ENCODE results near the gene PHAX. TPM values are rescaled to one million over a fixed set of nuclear protein-coding genes. Genes with fewer than 3 reads are reported as not detected.
"Not testable (repeated sequence)": the region's sequence is repeated elsewhere in the genome, so short reads cannot be mapped to it uniquely, and the experiment has no call there.

The PHAX gene
- total RNA-seq, 1 experiment from 2014 or later, result 15.2 TPM

GRCh38 chr5:126635585-126635984, 34.8 kb downstream of the PHAX start:
- Histone ChIP-seq H3K79me2 (ENCODE audit: low read length) (no peaks in the 10 kb centered on the region), H3K36me3 (ENCODE audit: insufficient read depth, low read length) (no peaks in the 10 kb centered on the region), H3K4me3 (ENCODE audit: low read length) (no peak overlapping the region), H3K9ac (ENCODE audit: low read length) (no peak overlapping the region), H3K27me3 (ENCODE audit: low read length) (no peaks in the 10 kb centered on the region), H3K4me2 (ENCODE audit: low read depth, low read length, poor library complexity, severe bottlenecking) (no peak overlapping the region), H3K9me2 (replicated peaks; ENCODE audit: insufficient read depth, low read length) (no peaks in the 10 kb centered on the region), H3K27ac (ENCODE audit: low read length) (no peak overlapping the region), H3K4me1 (ENCODE audit: low read length) (no peaks in the 10 kb centered on the region), H4K20me1 (ENCODE audit: insufficient read depth, low read depth, low read length) (no peaks in the 10 kb centered on the region), H3K9me3 (ENCODE audit: low read length) (no peaks in the 10 kb centered on the region), H2AFZ (ENCODE audit: low read length) (no peak overlapping the region)
- DNase-seq, result no peak

GRCh38 chr5:126636956-126637355, 36.2 kb downstream of the PHAX start:
- Histone ChIP-seq H3K27me3 (ENCODE audit: low read length) (no peaks in the 10 kb centered on the region), H3K36me3 (ENCODE audit: insufficient read depth, low read length) (no peaks in the 10 kb centered on the region), H3K9me3 (ENCODE audit: low read length) (no peaks in the 10 kb centered on the region), H2AFZ (ENCODE audit: low read length) (no peak overlapping the region), H3K4me2 (ENCODE audit: low read depth, low read length, poor library complexity, severe bottlenecking) (no peak overlapping the region), H3K79me2 (ENCODE audit: low read length) (no peaks in the 10 kb centered on the region), H3K4me1 (ENCODE audit: low read length) (no peaks in the 10 kb centered on the region), H4K20me1 (ENCODE audit: insufficient read depth, low read depth, low read length) (no peaks in the 10 kb centered on the region), H3K27ac (ENCODE audit: low read length) (no peak overlapping the region), H3K9ac (ENCODE audit: low read length) (no peak overlapping the region), H3K4me3 (ENCODE audit: low read length) (no peak overlapping the region), H3K9me2 (replicated peaks; ENCODE audit: insufficient read depth, low read length) (no peaks in the 10 kb centered on the region)
- DNase-seq, result no peak

DNA sequence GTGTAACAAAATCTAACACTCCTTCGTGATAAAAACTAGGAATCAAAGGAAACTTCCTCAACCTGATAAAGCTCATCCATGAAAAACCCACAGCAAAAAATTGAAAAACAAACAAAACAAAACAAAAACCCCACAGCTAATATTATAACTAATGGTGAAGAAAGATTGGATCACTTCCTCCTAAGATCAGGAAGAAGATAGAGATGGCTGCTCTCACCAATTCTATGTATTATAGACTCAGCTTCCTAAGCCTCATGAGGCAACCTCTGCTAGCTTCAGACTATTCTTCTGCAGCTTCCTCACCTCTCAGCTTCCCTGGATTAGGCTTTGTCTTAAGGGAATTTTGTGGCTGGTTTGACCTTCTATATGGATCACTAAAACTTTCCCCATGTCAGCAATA, 40.1 kb downstream of the PHAX start:
- no peaks in the 10 kb centered on the region for H3K4me1 ChIP-seq (ENCODE audit: low read length)
- no peaks in the 10 kb centered on the region for H3K27me3 ChIP-seq (ENCODE audit: low read length)
- H3K4me2 ChIP-seq (ENCODE audit: low read depth, low read length, poor library complexity, severe bottlenecking), result no peak overlapping the region
- no peak overlapping the region for H3K4me3 ChIP-seq (ENCODE audit: low read length)
- no peaks in the 10 kb centered on the region for H4K20me1 ChIP-seq (ENCODE audit: insufficient read depth, low read depth, low read length)
- no peak for DNase-seq
- H2AFZ ChIP-seq (ENCODE audit: low read length), result no peak overlapping the region
- H3K9me2 ChIP-seq (replicated peaks; ENCODE audit: insufficient read depth, low read length), result no peaks in the 10 kb centered on the region
- no peaks in the 10 kb centered on the region for H3K36me3 ChIP-seq (ENCODE audit: insufficient read depth, low read length)
- no peak overlapping the region for H3K9ac ChIP-seq (ENCODE audit: low read length)
- no peak overlapping the region for H3K27ac ChIP-seq (ENCODE audit: low read length)
- no peaks in the 10 kb centered on the region for H3K79me2 ChIP-seq (ENCODE audit: low read length)
- H3K9me3 ChIP-seq (ENCODE audit: low read length), result no peaks in the 10 kb centered on the region

GRCh38 chr5:126641387-126641786, 40.6 kb downstream of the PHAX start:
- Histone ChIP-seq H4K20me1 (ENCODE audit: insufficient read depth, low read depth, low read length) (no peaks in the 10 kb centered on the region), H3K27ac (ENCODE audit: low read length) (no peak overlapping the region), H3K4me3 (ENCODE audit: low read length) (no peak overlapping the region), H3K9me3 (ENCODE audit: low read length) (no peaks in the 10 kb centered on the region), H3K4me1 (ENCODE audit: low read length) (no peaks in the 10 kb centered on the region), H3K9me2 (replicated peaks; ENCODE audit: insufficient read depth, low read length) (no peaks in the 10 kb centered on the region), H3K27me3 (ENCODE audit: low read length) (no peaks in the 10 kb centered on the region), H2AFZ (ENCODE audit: low read length) (no peak overlapping the region), H3K9ac (ENCODE audit: low read length) (no peak overlapping the region), H3K4me2 (ENCODE audit: low read depth, low read length, poor library complexity, severe bottlenecking) (no peak overlapping the region), H3K79me2 (ENCODE audit: low read length) (no peaks in the 10 kb centered on the region), H3K36me3 (ENCODE audit: insufficient read depth, low read length) (no peaks in the 10 kb centered on the region)
- no peak for DNase-seq

GRCh38 chr5:126645132-126645531, 44.4 kb downstream of the PHAX start:
- Histone ChIP-seq H3K4me2 (ENCODE audit: low read depth, low read length, poor library complexity, severe bottlenecking) (no peak overlapping the region), H4K20me1 (ENCODE audit: insufficient read depth, low read depth, low read length) (no peaks in the 10 kb centered on the region), H3K4me3 (ENCODE audit: low read length) (no peak overlapping the region), H3K27ac (ENCODE audit: low read length) (no peak overlapping the region), H3K4me1 (ENCODE audit: low read length) (no peaks in the 10 kb centered on the region), H3K9me3 (ENCODE audit: low read length) (no peaks in the 10 kb centered on the region), H3K9me2 (replicated peaks; ENCODE audit: insufficient read depth, low read length) (no peaks in the 10 kb centered on the region), H3K27me3 (ENCODE audit: low read length) (no peaks in the 10 kb centered on the region), H3K79me2 (ENCODE audit: low read length) (no peaks in the 10 kb centered on the region), H3K36me3 (ENCODE audit: insufficient read depth, low read length) (no peaks in the 10 kb centered on the region), H2AFZ (ENCODE audit: low read length) (no peak overlapping the region), H3K9ac (ENCODE audit: low read length) (no peak overlapping the region)
- no peak for DNase-seq

DNA sequence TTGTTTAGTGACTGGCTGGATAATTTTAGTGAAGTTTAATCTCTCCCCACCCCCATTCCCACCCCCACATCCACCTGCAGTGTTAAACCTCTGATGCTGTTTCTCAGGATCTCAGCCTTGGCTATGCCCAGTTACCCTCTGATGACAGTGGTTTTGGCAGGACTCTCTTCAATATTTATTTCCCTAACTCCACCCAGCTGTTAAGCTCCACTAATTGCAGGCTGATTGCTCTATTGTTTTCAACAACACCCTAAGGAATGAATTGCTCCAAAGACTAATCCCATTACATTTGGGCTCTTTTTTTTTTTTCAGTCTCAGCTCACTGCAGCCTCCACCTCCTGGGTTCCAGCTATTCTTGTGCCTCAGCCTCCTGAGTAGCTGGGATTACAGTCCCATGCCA, 46.3 kb downstream of the PHAX start:
- H3K9me3 ChIP-seq (ENCODE audit: low read length), result no peaks in the 10 kb centered on the region

GRCh38 chr5:126648471-126648870, 47.7 kb downstream of the PHAX start:
- Histone ChIP-seq H3K27ac (ENCODE audit: low read length) (no peak overlapping the region), H3K9me3 (ENCODE audit: low read length) (no peaks in the 10 kb centered on the region), H2AFZ (ENCODE audit: low read length) (no peak overlapping the region), H3K27me3 (ENCODE audit: low read length) (no peaks in the 10 kb centered on the region), H3K9me2 (replicated peaks; ENCODE audit: insufficient read depth, low read length) (no peaks in the 10 kb centered on the region), H3K79me2 (ENCODE audit: low read length) (no peaks in the 10 kb centered on the region), H3K4me2 (ENCODE audit: low read depth, low read length, poor library complexity, severe bottlenecking) (no peak overlapping the region), H4K20me1 (ENCODE audit: insufficient read depth, low read depth, low read length) (no peaks in the 10 kb centered on the region), H3K4me3 (ENCODE audit: low read length) (no peak overlapping the region), H3K9ac (ENCODE audit: low read length) (no peak overlapping the region), H3K36me3 (ENCODE audit: insufficient read depth, low read length) (no peaks in the 10 kb centered on the region), H3K4me1 (ENCODE audit: low read length) (no peaks in the 10 kb centered on the region)
- no peak for DNase-seq

More for the DNA sequence above, 46.3 kb downstream of the PHAX start:
- no peaks in the 10 kb centered on the region for H3K27me3 ChIP-seq (ENCODE audit: low read length)
- H3K4me1 ChIP-seq (ENCODE audit: low read length), result no peaks in the 10 kb centered on the region
- H3K4me3 ChIP-seq (ENCODE audit: low read length), result no peak overlapping the region
- H3K4me2 ChIP-seq (ENCODE audit: low read depth, low read length, poor library complexity, severe bottlenecking), result no peak overlapping the region
- H4K20me1 ChIP-seq (ENCODE audit: insufficient read depth, low read depth, low read length), result no peaks in the 10 kb centered on the region
- no peak overlapping the region for H2AFZ ChIP-seq (ENCODE audit: low read length)
- DNase-seq, result no peak
- H3K79me2 ChIP-seq (ENCODE audit: low read length), result no peaks in the 10 kb centered on the region
- no peak overlapping the region for H3K9ac ChIP-seq (ENCODE audit: low read length)
- H3K27ac ChIP-seq (ENCODE audit: low read length), result no peak overlapping the region
- H3K9me2 ChIP-seq (replicated peaks; ENCODE audit: insufficient read depth, low read length), result no peaks in the 10 kb centered on the region
- H3K36me3 ChIP-seq (ENCODE audit: insufficient read depth, low read length), result no peaks in the 10 kb centered on the region

DNA sequence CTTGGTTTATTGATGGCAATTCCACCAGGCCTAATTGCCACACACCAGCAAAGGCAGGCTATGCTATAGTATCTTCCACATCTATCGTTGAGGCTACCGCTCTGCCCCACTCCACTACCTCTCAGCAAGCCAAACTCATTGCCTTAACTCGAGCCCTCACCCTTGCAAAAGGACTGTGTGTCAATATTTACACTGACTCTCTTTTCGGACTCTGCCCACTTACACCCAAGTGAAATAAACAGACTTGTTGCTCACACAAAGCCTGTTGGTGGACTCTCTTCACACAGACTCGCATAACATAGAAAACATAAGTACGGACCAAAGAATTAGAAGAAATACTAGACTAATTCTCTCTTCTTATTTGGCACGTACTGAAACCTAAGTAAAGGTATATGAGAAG, 48.3 kb downstream of the PHAX start:
- not testable (repeated sequence) for H3K9me3 ChIP-seq (ENCODE audit: low read length); DNase-seq; H3K9me2 ChIP-seq (replicated peaks; ENCODE audit: insufficient read depth, low read length); H3K4me1 ChIP-seq (ENCODE audit: low read length); H3K79me2 ChIP-seq (ENCODE audit: low read length); H4K20me1 ChIP-seq (ENCODE audit: insufficient read depth, low read depth, low read length); H3K27ac ChIP-seq (ENCODE audit: low read length); H3K27me3 ChIP-seq (ENCODE audit: low read length); H3K4me3 ChIP-seq (ENCODE audit: low read length); H3K4me2 ChIP-seq (ENCODE audit: low read depth, low read length, poor library complexity, severe bottlenecking); H3K9ac ChIP-seq (ENCODE audit: low read length); H3K36me3 ChIP-seq (ENCODE audit: insufficient read depth, low read length); H2AFZ ChIP-seq (ENCODE audit: low read length)

- H3K27ac ChIP-seq (ENCODE audit: low read length); H3K9me3 ChIP-seq (ENCODE audit: low read length); H3K36me3 ChIP-seq (ENCODE audit: insufficient read depth, low read length); H3K79me2 ChIP-seq (ENCODE audit: low read length); H3K4me2 ChIP-seq (ENCODE audit: low read depth, low read length, poor library complexity, severe bottlenecking); H3K9ac ChIP-seq (ENCODE audit: low read length); H3K9me2 ChIP-seq (replicated peaks; ENCODE audit: insufficient read depth, low read length); H2AFZ ChIP-seq (ENCODE audit: low read length); H3K4me1 ChIP-seq (ENCODE audit: low read length); H3K4me3 ChIP-seq (ENCODE audit: low read length); H4K20me1 ChIP-seq (ENCODE audit: insufficient read depth, low read depth, low read length); H3K27me3 ChIP-seq (ENCODE audit: low read length); DNase-seq: not testable (repeated sequence)
Observed at GRCh38 chr5:126649709-126650108, 49.0 kb downstream of the PHAX start.

Data from Karpas-422 (cell line).